Posterior vena cava (tissue), 2 donors: ENCODE data around the gene AGAP9. TPM values are rescaled to one million over a fixed set of nuclear protein-coding genes. Genes with fewer than 3 reads are reported as not detected.

Source experiments
- total RNA-seq, 2 donors: library from RNA; stranded (reverse); fragmentation: NEBNext Ultra II Directional; extraction: Animal tissue kit (Norgen Biotek cat#: 25700); gene quantifications; one replicate each; pipeline ENCODE4 v1.2.1, GENCODE V29; 2021
- donor health status: DM: yes; HTN: yes; CAD: no.
- donor health status: DM: yes; HTN: yes; CAD: no.

Gene AGAP9
- total RNA-seq, 2 donors from 2014 or later = 3.7 to 5.8 TPM

Other genes starting within 250 kb of the AGAP9 start
- 10 to 100 TPM in 1 of 2 donors, 1 to 10 TPM in 1; 1.5 to 18.6 TPM for gene GDF10, start 223.4 kb downstream of the AGAP9 start, total RNA-seq
- gene GDF2, start 201.2 kb downstream of the AGAP9 start, total RNA-seq = not detected
- not detected for gene RBP3, start 175.3 kb downstream of the AGAP9 start, total RNA-seq
- not detected for gene ZNF488, start 139.3 kb downstream of the AGAP9 start, total RNA-seq
- not detected for gene ANXA8, start 39.5 kb downstream of the AGAP9 start, total RNA-seq
- gene FAM25G, start 31.9 kb downstream of the AGAP9 start, total RNA-seq = not detected
- 1 to 10 TPM; 2.6 to 2.9 TPM for gene SYT15B, start 240.0 kb upstream of the AGAP9 start, total RNA-seq